Measurements from ENCODE around the gene MGMT. TPM values are rescaled to one million over a fixed set of nuclear protein-coding genes. Genes with fewer than 3 reads are reported as not detected.

The MGMT gene
- polyA plus RNA-seq, 4 donors, result 9.8 to 22.4 (median 17.9) TPM

DNA sequence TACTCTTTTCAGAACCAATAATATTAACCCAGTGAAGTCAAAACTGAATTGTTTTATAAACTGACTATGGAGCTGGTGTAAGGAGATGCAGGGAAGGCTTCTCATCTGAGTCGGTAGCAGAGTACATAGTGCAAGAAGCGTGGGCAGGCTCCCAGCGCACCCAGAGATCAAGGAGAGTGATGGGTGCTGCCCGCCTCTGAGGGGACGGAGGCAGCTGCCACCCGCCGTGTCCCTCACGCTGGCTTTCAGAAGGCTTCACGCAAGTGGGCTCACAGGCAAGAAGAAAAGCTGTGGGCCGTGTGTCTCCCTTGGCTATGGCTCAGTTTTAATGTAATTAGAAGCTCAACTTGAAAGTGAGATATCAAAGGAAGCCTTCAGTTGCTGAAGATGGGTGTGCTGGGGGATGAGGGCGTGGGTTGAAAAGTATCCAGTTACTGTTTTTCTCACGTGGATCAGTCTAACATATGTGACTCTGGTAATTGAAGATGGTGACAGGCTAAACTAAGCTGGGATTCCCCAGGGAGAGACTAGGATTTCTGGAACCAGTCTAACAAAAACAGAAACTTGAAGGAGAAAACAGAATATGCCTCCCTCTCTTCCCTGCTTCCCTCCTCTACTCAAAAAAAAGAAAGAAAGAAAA, 159.9 kb downstream of the MGMT start:
- DNase-seq (no peak), FAIRE-seq (no peak)
- Histone ChIP-seq H3K27ac (ENCODE audit: low read depth in 1 of 3, low read length in 2 of 3) (no peak overlapping the region), H3K9me3 (ENCODE audit: control insufficient read depth in 2 of 2, insufficient read depth in 1 of 2, low read depth in 1 of 2, low read length in 1 of 2) (peaks cover 0 to 5% of the 10 kb centered on the region in 2 donors), H3K4me3 (ENCODE audit: low read depth in 1 of 3, low read length in 3 of 3) (no peak overlapping the region), H3K27me3 (ENCODE audit: control insufficient read depth in 3 of 3, insufficient read depth in 3 of 3, low read length in 3 of 3) (no peaks in the 10 kb centered on the region), H3K36me3 (ENCODE audit: control insufficient read depth in 3 of 3, insufficient read depth in 2 of 3, low read depth in 1 of 3, low read length in 3 of 3) (no peaks in the 10 kb centered on the region), H3K4me1 (ENCODE audit: control insufficient read depth in 3 of 3, insufficient read depth in 2 of 3, low read depth in 1 of 3, low read length in 2 of 3) (peaks cover 0 to 2% (median 0%) of the 10 kb centered on the region in 3 donors)
- 77 to 88% (median 85%) methylated on average over 12 of the region's 12 CpGs for WGBS, 3 donors

DNA sequence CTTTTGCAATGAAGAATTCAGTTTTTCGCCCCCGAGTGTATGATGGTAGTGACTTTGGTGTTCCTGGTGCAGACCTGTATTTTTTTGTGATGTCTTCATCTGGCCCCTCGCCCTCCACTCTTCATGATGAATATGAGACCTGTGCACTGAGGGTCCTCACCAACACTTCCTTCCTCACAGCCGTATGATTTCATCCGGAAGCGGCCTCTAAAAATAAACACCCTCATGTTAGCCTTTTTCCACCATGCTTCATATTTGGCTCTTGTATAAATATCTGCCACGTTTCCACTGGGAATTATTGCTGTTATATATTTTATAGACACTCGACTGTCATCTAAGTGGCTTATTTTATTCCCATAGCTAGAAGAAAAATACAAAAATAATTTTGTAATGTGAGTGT, 160.4 kb downstream of the MGMT start:
- H3K27me3 ChIP-seq (ENCODE audit: control insufficient read depth in 3 of 3, insufficient read depth in 3 of 3, low read length in 3 of 3), result no peaks in the 10 kb centered on the region
- DNase-seq (no peak), FAIRE-seq (no peak)
- peaks cover 0 to 2% (median 0%) of the 10 kb centered on the region in 3 donors for H3K4me1 ChIP-seq (ENCODE audit: control insufficient read depth in 3 of 3, insufficient read depth in 2 of 3, low read depth in 1 of 3, low read length in 2 of 3)
- H3K27ac ChIP-seq (ENCODE audit: low read depth in 1 of 3, low read length in 2 of 3), result no peak overlapping the region
- H3K36me3 ChIP-seq (ENCODE audit: control insufficient read depth in 3 of 3, insufficient read depth in 2 of 3, low read depth in 1 of 3, low read length in 3 of 3), result no peaks in the 10 kb centered on the region
- no peak overlapping the region for H3K4me3 ChIP-seq (ENCODE audit: low read depth in 1 of 3, low read length in 3 of 3)
- 48 to 83% (median 77%) methylated on average over 8 of the region's 8 CpGs for WGBS, 3 donors
- H3K9me3 ChIP-seq (ENCODE audit: control insufficient read depth in 2 of 2, insufficient read depth in 1 of 2, low read depth in 1 of 2, low read length in 1 of 2), result peaks cover 0 to 9% of the 10 kb centered on the region in 2 donors

DNA sequence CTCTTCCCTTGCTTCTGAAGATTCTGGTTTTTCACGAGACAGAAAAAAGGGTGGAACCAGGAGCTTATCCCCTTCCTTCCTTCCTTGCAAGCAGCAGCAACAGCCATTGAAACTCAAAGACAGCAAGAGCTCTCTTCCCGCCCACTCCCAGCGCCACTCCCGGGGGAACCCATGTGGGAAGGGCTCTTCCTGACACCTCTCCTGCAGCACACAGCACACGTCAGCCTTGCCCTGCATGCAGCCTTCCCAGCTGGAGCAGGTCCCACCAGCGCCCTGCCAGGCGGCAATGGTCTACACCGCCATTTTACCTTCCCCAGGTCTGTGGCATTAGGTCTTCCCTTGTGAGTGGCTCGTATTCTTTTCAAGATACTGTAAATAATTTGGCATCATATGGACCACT, 161.8 kb downstream of the MGMT start:
- H3K9me3 ChIP-seq (ENCODE audit: control insufficient read depth in 2 of 2, insufficient read depth in 1 of 2, low read depth in 1 of 2, low read length in 1 of 2), result peaks cover 0 to 10% of the 10 kb centered on the region in 2 donors
- DNase-seq (no peak), FAIRE-seq (no peak)
- no peak overlapping the region for H3K27ac ChIP-seq (ENCODE audit: low read depth in 1 of 3, low read length in 2 of 3)
- H3K36me3 ChIP-seq (ENCODE audit: control insufficient read depth in 3 of 3, insufficient read depth in 2 of 3, low read depth in 1 of 3, low read length in 3 of 3), result no peaks in the 10 kb centered on the region
- 89 to 96% (median 90%) methylated on average over 9 of the region's 9 CpGs for WGBS, 3 donors
- no peaks in the 10 kb centered on the region for H3K27me3 ChIP-seq (ENCODE audit: control insufficient read depth in 3 of 3, insufficient read depth in 3 of 3, low read length in 3 of 3)
- peaks cover 0 to 2% (median 0%) of the 10 kb centered on the region in 3 donors for H3K4me1 ChIP-seq (ENCODE audit: control insufficient read depth in 3 of 3, insufficient read depth in 2 of 3, low read depth in 1 of 3, low read length in 2 of 3)
- H3K4me3 ChIP-seq (ENCODE audit: low read depth in 1 of 3, low read length in 3 of 3), result no peak overlapping the region

DNA sequence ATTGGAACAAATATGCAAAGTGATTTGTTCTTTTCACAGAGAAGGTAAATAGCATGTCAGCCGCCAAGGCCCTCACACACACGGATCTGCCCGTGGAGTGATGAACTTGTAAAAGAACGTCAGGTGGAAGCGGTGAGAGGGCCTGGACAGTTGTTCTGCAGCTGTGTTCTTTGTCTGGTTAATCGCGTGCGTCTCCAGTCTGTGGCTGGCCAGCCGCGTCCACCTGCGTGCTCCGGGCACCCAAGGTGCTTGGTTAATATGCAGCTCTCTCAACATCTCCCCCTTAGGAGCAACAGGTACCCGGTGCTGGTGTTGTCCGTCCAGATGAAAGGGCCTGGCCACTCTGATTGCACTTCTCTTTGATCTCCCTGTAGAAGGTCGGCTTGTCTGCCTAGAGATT, 162.9 kb downstream of the MGMT start:
- H3K9me3 ChIP-seq (ENCODE audit: control insufficient read depth in 2 of 2, insufficient read depth in 1 of 2, low read depth in 1 of 2, low read length in 1 of 2), result peaks cover 0 to 10% of the 10 kb centered on the region in 2 donors
- H3K27me3 ChIP-seq (ENCODE audit: control insufficient read depth in 3 of 3, insufficient read depth in 3 of 3, low read length in 3 of 3), result no peaks in the 10 kb centered on the region
- no peak overlapping the region for H3K27ac ChIP-seq (ENCODE audit: low read depth in 1 of 3, low read length in 2 of 3)
- H3K4me1 ChIP-seq (ENCODE audit: control insufficient read depth in 3 of 3, insufficient read depth in 2 of 3, low read depth in 1 of 3, low read length in 2 of 3), result peaks cover 0 to 2% (median 0%) of the 10 kb centered on the region in 3 donors
- H3K36me3 ChIP-seq (ENCODE audit: control insufficient read depth in 3 of 3, insufficient read depth in 2 of 3, low read depth in 1 of 3, low read length in 3 of 3), result no peaks in the 10 kb centered on the region
- DNase-seq (no peak), FAIRE-seq (no peak)
- WGBS, 3 donors, result 92 to 97% (median 96%) methylated on average over 15 of the region's 15 CpGs
- H3K4me3 ChIP-seq (ENCODE audit: low read depth in 1 of 3, low read length in 3 of 3), result no peak overlapping the region

DNA sequence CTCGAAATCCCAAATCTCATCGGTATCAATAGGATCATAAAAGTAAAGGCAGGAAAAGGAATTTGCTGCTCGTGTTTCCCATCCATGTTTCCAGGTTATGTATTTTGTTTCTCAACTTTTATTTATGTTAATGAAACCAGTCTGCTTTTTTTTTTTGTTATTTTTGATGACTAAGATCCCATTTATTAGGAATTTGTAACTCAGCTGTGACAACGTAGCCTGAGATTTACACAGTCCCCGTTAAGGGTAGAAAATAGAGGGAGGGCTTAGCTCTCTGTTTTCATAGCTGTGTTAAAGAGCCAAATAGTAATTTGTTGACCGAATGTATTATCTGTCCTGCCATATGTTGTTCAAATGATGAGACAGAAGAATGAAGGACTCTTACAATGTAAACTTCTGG, 164.0 kb downstream of the MGMT start:
- WGBS, 3 donors, result 81 to 90% (median 88%) methylated on average over 6 of the region's 6 CpGs
- Histone ChIP-seq H3K9me3 (ENCODE audit: control insufficient read depth in 2 of 2, insufficient read depth in 1 of 2, low read depth in 1 of 2, low read length in 1 of 2) (peaks cover 0 to 13% of the 10 kb centered on the region in 2 donors), H3K4me1 (ENCODE audit: control insufficient read depth in 3 of 3, insufficient read depth in 2 of 3, low read depth in 1 of 3, low read length in 2 of 3) (peaks cover 0 to 2% (median 0%) of the 10 kb centered on the region in 3 donors), H3K27me3 (ENCODE audit: control insufficient read depth in 3 of 3, insufficient read depth in 3 of 3, low read length in 3 of 3) (no peaks in the 10 kb centered on the region), H3K4me3 (ENCODE audit: low read depth in 1 of 3, low read length in 3 of 3) (no peak overlapping the region), H3K27ac (ENCODE audit: low read depth in 1 of 3, low read length in 2 of 3) (no peak overlapping the region), H3K36me3 (ENCODE audit: control insufficient read depth in 3 of 3, insufficient read depth in 2 of 3, low read depth in 1 of 3, low read length in 3 of 3) (no peaks in the 10 kb centered on the region)
- FAIRE-seq (no peak), DNase-seq (no peak)

DNA sequence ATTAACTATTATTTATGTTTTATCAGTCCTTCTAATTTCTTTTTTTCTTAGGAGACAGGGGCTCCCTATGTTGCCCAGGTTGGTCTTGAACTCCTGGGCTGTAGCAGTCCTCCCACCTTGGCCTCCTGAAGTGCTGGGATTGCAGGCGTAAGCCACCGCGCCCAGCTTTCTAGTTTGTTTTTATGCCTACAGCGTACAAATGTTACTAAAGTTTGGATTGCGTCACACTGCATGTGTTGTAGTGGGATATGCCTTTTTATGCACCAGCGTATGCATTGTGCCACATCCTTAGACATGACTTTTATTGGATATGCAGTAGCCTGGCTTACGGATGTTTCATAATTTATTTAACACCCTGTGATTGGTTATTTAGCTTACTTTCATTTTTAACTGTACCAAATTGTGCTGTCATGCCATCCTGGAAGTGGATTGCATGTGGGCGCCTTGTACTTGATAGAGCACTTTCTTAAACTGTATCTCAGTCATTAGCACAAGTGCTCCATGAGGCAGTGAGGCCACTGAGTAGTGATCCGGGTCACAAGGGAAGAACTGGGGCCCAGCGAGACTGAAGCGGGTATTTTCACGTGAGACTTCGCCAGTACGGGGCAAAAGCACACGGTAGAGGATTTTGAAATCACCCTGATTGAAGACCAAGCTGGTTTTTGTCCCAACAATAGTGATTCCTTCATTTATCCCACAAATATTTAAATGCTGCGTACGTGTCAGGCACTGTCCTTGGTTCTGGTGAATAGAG, 165.0 kb downstream of the MGMT start:
- H3K27me3 ChIP-seq (ENCODE audit: control insufficient read depth in 3 of 3, insufficient read depth in 3 of 3, low read length in 3 of 3), result no peaks in the 10 kb centered on the region
- no peaks in the 10 kb centered on the region for H3K36me3 ChIP-seq (ENCODE audit: control insufficient read depth in 3 of 3, insufficient read depth in 2 of 3, low read depth in 1 of 3, low read length in 3 of 3)
- 90 to 93% (median 92%) methylated on average over 17 of the region's 17 CpGs for WGBS, 3 donors
- DNase-seq (no peak), FAIRE-seq (no peak)
- peaks cover 0 to 13% of the 10 kb centered on the region in 2 donors for H3K9me3 ChIP-seq (ENCODE audit: control insufficient read depth in 2 of 2, insufficient read depth in 1 of 2, low read depth in 1 of 2, low read length in 1 of 2)
- no peak overlapping the region for H3K4me3 ChIP-seq (ENCODE audit: low read depth in 1 of 3, low read length in 3 of 3)
- no peak overlapping the region for H3K27ac ChIP-seq (ENCODE audit: low read depth in 1 of 3, low read length in 2 of 3)
- peaks cover 0 to 2% (median 0%) of the 10 kb centered on the region in 3 donors for H3K4me1 ChIP-seq (ENCODE audit: control insufficient read depth in 3 of 3, insufficient read depth in 2 of 3, low read depth in 1 of 3, low read length in 2 of 3)

DNA sequence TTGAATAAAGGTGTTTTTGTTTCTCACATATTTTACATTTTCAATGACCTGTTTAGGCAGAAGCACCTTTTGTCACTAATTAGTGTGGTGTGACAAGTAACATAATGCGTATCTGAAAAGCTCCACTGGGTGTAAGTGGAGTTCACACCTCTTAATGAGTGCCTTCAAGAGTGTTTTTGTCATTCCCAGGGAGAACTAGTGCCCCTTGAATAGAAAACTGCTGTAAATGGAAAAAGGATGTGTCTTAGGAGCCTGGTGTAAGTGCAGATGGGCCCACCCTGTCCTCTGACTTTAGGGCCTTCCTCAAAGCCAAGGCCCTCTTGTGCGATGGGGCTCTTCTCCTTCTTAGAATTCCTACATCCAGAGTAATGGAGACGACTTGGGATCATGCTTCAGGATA, 170.0 kb downstream of the MGMT start:
- no peak for DNase-seq
- no peaks in the 10 kb centered on the region for H3K27me3 ChIP-seq (ENCODE audit: control insufficient read depth in 3 of 3, insufficient read depth in 3 of 3, low read length in 3 of 3)
- no peaks in the 10 kb centered on the region for H3K36me3 ChIP-seq (ENCODE audit: control insufficient read depth in 3 of 3, insufficient read depth in 2 of 3, low read depth in 1 of 3, low read length in 3 of 3)
- WGBS, 3 donors, result 91 to 97% (median 97%) methylated on average over 3 of the region's 3 CpGs
- no peak for FAIRE-seq
- peaks cover 0 to 7% of the 10 kb centered on the region in 2 donors for H3K9me3 ChIP-seq (ENCODE audit: control insufficient read depth in 2 of 2, insufficient read depth in 1 of 2, low read depth in 1 of 2, low read length in 1 of 2)
- H3K27ac ChIP-seq (ENCODE audit: low read depth in 1 of 3, low read length in 2 of 3), result no peak overlapping the region
- no peak overlapping the region for H3K4me3 ChIP-seq (ENCODE audit: low read depth in 1 of 3, low read length in 3 of 3)
- no peaks in the 10 kb centered on the region for H3K4me1 ChIP-seq (ENCODE audit: control insufficient read depth in 3 of 3, insufficient read depth in 2 of 3, low read depth in 1 of 3, low read length in 2 of 3)

DNA sequence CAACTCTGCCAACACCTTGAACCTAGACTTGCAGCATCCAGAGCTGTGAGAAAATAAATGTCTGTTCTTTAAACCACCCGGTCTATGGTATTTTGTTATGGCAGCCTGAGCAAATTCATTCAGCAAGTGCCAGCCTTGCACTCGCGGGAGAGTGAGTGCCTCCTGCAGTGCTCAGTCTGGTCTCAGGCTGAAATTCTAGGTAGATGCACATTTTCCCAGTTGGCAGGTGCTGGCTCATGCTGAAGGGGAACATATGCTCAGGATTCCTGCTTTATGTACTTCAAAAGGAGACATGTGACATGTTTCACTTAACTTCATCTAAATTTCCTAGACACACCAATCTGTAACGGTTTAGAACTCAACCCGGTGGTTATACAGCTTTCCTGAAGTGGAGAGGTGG, 170.8 kb downstream of the MGMT start:
- Histone ChIP-seq H3K36me3 (ENCODE audit: control insufficient read depth in 3 of 3, insufficient read depth in 2 of 3, low read depth in 1 of 3, low read length in 3 of 3) (no peaks in the 10 kb centered on the region), H3K4me1 (ENCODE audit: control insufficient read depth in 3 of 3, insufficient read depth in 2 of 3, low read depth in 1 of 3, low read length in 2 of 3) (no peaks in the 10 kb centered on the region), H3K27ac (ENCODE audit: low read depth in 1 of 3, low read length in 2 of 3) (no peak overlapping the region), H3K4me3 (ENCODE audit: low read depth in 1 of 3, low read length in 3 of 3) (no peak overlapping the region), H3K9me3 (ENCODE audit: control insufficient read depth in 2 of 2, insufficient read depth in 1 of 2, low read depth in 1 of 2, low read length in 1 of 2) (peaks cover 0 to 2% of the 10 kb centered on the region in 2 donors), H3K27me3 (ENCODE audit: control insufficient read depth in 3 of 3, insufficient read depth in 3 of 3, low read length in 3 of 3) (no peaks in the 10 kb centered on the region)
- 94% methylated on average over 5 of the region's 5 CpGs for WGBS, 3 donors
- DNase-seq, result no peak
- no peak for FAIRE-seq
